Uterus (tissue), 4 donors: ENCODE results near the gene MRPL30. TPM values are rescaled to one million over a fixed set of nuclear protein-coding genes. Genes with fewer than 3 reads are reported as not detected.
"Not testable (repeated sequence)": the region's sequence is repeated elsewhere in the genome, so short reads cannot be mapped to it uniquely, and the experiment has no call there.

Experiments
- DNase-seq, 2 donors: peaks; one replicate each; pipeline ENCODE4 v3.0.0-alpha.2; 2019 to 2020
- H3K27ac ChIP-seq, 2 donors: fragments of 200-600 bp; sonication (generic); 1 replicate in 1 of 2; 2 replicates in 1 of 2; pipeline ENCODE4 v1.5.1; 2016 to 2018
- H3K27me3 ChIP-seq, 2 donors: fragments of 200-600 bp; sonication (generic); one replicate each; pipeline ENCODE4 v1.5.1; 2018 to 2019; ENCODE audit warnings: control low read depth in 1 of 2
- H3K36me3 ChIP-seq, 2 donors: fragments of 200-600 bp; sonication (generic); one replicate each; pipeline ENCODE4 v1.5.1; 2019; ENCODE audit warnings: control low read depth in 1 of 2
- H3K4me1 ChIP-seq, 2 donors: fragments of 200-600 bp; sonication (generic); one replicate each; pipeline ENCODE4 v1.5.1; 2018 to 2019; ENCODE audit warnings: control low read depth in 1 of 2
- H3K4me3 ChIP-seq, 2 donors: fragments of 200-600 bp; sonication (generic); 1 replicate in 1 of 2; 2 replicates in 1 of 2; pipeline ENCODE4 v1.5.1; 2018 to 2019; ENCODE audit warnings: mild to moderate bottlenecking in 1 of 2
- H3K9me3 ChIP-seq, 2 donors: fragments of 200-600 bp; sonication (generic); one replicate each; pipeline ENCODE4 v1.5.1; 2019; ENCODE audit warnings: control low read depth in 1 of 2
- POLR2A ChIP-seq, 2 donors: fragments of 450-650 bp; IDR thresholded peaks; one replicate each; pipeline ENCODE4 v1.6.1; 2016; ENCODE audit warnings: antibody characterized with exemption in 2 of 2, mild to moderate bottlenecking in 1 of 2, moderate library complexity in 1 of 2
- intact Hi-C: fragments of 100-400 bp; cut with DNase I; formaldehyde crosslinking; loops from one replicate; pipeline ENCODE4 v1.15.1; 2023; ENCODE audit warnings: low total_unique reads
- total RNA-seq, 4 donors: library from RNA; depleted of rRNA in 3 of 4; stranded (reverse); fragments of >200 nt in 3 of 4; gene quantifications; one replicate each; pipeline versions ENCODE4 v1.1.0 to v1.2.4, GENCODE V29; 2014 to 2023
- TF ChIP-seq, protein P1 (sequence below), 4 experiments: fragments of 200-600 bp in 2 of 4; fragments of 450-650 bp in 2 of 4; sonication (generic) in 2 of 4; IDR thresholded peaks; one replicate each; pipeline ENCODE4 v1.5.1; 2016 to 2019; ENCODE audit warnings: antibody characterized with exemption in 4 of 4, mild to moderate bottlenecking in 2 of 4, moderate library complexity in 1 of 4
- donor health status: DM: yes; HTN: yes; CAD: no.

Gene MRPL30
- total RNA-seq, 4 donors from 2014 or later: 27.2 to 47.7 (median 28.8) TPM

DNA sequence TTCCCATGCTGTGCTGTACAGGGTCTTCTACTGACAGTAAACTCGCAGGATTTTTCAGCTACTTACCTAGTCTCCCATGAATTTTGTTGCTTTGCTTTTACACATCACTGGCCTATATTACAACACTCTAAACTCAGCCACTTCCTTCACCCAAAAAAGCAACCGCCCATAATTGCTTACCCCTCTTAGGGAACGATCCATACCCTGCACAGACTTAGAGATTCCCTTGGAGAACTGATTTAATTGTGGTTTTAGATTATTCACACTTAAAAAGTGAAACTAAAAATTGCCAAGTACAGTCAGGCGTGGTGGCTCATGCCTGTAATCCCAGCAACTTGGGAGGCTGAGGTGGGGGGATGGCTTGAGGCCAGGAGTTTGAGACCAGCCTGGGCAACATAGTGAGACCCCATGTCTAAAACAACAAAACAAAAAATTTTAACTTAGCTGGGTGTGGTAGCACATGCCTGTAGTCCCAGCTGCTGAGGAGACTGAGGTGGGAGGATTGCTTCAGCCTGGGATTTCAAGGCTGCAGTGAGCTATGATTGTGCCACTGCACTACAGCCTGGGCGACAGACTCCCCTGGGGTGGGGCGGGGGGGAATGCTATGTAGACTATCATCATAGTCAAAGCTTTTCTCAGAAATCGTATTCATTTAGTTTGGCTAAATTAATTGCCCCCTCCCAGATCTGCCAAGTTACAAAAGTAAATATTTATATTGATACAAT lies 19.3 kb downstream of the MRPL30 start:
- intact Hi-C loops: no loop called here
- TF ChIP-seq, protein P1, sequence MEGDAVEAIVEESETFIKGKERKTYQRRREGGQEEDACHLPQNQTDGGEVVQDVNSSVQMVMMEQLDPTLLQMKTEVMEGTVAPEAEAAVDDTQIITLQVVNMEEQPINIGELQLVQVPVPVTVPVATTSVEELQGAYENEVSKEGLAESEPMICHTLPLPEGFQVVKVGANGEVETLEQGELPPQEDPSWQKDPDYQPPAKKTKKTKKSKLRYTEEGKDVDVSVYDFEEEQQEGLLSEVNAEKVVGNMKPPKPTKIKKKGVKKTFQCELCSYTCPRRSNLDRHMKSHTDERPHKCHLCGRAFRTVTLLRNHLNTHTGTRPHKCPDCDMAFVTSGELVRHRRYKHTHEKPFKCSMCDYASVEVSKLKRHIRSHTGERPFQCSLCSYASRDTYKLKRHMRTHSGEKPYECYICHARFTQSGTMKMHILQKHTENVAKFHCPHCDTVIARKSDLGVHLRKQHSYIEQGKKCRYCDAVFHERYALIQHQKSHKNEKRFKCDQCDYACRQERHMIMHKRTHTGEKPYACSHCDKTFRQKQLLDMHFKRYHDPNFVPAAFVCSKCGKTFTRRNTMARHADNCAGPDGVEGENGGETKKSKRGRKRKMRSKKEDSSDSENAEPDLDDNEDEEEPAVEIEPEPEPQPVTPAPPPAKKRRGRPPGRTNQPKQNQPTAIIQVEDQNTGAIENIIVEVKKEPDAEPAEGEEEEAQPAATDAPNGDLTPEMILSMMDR (IDR thresholded peaks at IDR 0.05): no peak
- no peak for TF ChIP-seq POLR2A (IDR thresholded peaks at IDR 0.05)
- no peak for DNase-seq
- H3K9me3 ChIP-seq: no peaks in the 10 kb centered on the region
- no peak overlapping the region for H3K27ac ChIP-seq
- no peak overlapping the region for H3K4me3 ChIP-seq
- H3K4me1 ChIP-seq: no peaks in the 10 kb centered on the region
- no peaks in the 10 kb centered on the region for H3K36me3 ChIP-seq
- no peaks in the 10 kb centered on the region for H3K27me3 ChIP-seq

DNA sequence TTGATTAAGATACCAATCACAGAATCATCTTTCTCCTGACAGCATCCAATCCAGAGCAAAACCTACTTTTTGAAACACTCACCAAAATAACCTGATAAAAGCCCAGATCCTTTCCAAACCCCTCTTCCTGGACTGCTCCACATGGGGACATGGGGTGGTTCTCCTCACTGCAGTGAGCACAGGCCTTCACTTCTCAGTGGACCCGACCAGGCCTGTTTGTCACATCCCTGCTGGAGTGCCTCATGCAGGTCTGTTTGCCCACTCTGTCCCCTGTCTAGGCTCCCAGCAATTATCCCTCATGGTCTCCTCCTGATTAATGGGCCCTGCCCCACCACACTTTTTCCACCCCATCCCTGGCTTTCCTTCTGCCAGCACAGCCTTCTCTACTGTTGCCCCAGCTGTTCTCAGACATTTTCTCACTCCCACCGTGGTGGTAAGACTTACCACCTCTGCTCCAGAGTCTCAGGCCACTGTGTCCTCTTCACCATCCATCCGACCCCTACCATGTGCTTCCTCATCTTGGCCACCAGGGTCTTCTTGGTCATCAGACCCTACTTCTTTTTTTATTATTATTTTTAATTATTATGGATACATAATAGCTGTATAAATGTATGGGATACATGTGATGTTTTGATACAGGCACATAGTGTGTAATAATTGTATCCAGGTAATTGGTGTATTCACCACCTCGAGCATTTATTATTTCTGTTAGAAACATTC lies 21.1 kb downstream of the MRPL30 start:
- DNase-seq: no peak
- no peaks in the 10 kb centered on the region for H3K9me3 ChIP-seq
- H3K27ac ChIP-seq: no peak overlapping the region
- no peaks in the 10 kb centered on the region for H3K27me3 ChIP-seq
- intact Hi-C loops: no loop called here
- no peaks in the 10 kb centered on the region for H3K36me3 ChIP-seq
- TF ChIP-seq, protein P1 (IDR thresholded peaks at IDR 0.05): no peak
- no peak for TF ChIP-seq POLR2A (IDR thresholded peaks at IDR 0.05)
- H3K4me3 ChIP-seq: no peak overlapping the region
- no peaks in the 10 kb centered on the region for H3K4me1 ChIP-seq

DNA sequence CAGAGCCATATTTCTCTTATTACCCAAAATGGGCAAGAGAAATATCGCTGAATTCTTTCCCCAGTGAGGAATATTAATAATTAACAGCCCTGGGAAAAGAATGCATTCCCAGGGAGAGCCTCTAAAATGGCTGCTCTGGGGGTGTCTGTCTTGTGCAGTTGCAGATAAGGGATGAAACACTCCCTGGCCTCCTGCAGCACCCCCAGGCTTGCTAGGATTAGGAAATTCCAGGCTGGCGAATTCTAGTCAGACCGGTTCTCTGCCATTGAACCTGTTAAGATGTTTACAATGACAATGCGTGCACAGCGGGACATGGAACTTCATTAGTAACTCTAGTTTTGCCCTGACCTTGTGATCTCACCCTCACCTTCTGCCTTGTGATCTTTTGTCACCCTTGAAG lies 24.5 kb downstream of the MRPL30 start:
- Histone ChIP-seq H3K4me1 (no peaks in the 10 kb centered on the region), H3K36me3 (no peaks in the 10 kb centered on the region), H3K9me3 (no peaks in the 10 kb centered on the region), H3K4me3 (no peak overlapping the region), H3K27me3 (no peaks in the 10 kb centered on the region), H3K27ac (no peak overlapping the region)
- intact Hi-C loops: no loop called here
- TF ChIP-seq POLR2A (IDR thresholded peaks at IDR 0.05): no peak
- DNase-seq: no peak

DNA sequence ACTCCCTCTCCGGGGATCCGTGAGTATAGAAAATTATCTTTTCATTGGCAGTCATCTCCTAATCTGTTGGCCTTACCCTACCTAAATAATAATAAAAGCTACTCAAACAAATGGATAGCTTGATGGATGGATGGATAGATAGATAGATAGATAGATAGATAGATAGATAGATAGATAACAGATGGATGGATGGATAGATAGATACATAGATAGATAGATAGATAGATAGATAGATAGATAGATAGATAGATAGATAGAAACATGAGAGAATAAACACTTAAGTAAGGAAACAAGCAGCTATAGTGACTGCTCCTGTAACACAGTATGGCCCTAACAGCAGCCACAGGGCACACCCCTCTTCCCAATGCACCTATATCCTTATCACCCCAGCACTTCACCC lies 35.1 kb downstream of the MRPL30 start:
- H3K27ac ChIP-seq: no peak overlapping the region
- no peaks in the 10 kb centered on the region for H3K27me3 ChIP-seq
- H3K4me1 ChIP-seq: no peaks in the 10 kb centered on the region
- H3K4me3 ChIP-seq: no peak overlapping the region
- no peaks in the 10 kb centered on the region for H3K9me3 ChIP-seq
- TF ChIP-seq POLR2A (IDR thresholded peaks at IDR 0.05): no peak
- TF ChIP-seq, protein P1 (IDR thresholded peaks at IDR 0.05): no peak
- no peak for DNase-seq
- H3K36me3 ChIP-seq: no peaks in the 10 kb centered on the region
- intact Hi-C loops: no loop called here

DNA sequence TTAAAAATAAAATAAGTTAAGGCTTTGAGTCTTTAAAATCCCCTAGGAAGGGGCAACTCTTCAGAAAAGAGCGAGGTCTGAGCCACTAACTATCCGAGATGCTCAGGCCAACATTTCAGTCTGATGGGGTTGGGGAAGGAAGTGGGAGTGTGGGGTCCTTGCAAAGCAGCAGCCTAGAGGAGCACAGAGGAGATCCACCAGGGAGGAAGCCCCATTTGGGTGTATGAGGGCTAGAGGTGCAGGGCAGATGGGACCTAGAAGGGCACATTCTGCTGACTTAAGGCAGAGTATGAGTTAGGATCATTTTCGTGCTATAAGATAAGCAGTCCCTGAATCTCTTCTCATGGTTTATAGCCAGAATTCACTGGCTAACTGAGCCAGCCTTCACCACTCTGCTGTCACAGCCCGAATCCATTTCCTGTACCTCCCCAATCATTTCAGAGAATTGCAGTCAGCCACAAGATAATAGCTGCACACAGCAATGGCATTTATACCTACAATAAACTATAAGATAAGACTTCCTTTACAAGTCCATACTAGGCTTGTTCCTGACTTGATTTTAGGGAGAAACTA lies 37.0 kb downstream of the MRPL30 start:
- intact Hi-C loops: no loop called here
- H3K27me3 ChIP-seq: no peaks in the 10 kb centered on the region
- TF ChIP-seq, protein P1 (IDR thresholded peaks at IDR 0.05): no peak
- no peak for TF ChIP-seq POLR2A (IDR thresholded peaks at IDR 0.05)

DNA sequence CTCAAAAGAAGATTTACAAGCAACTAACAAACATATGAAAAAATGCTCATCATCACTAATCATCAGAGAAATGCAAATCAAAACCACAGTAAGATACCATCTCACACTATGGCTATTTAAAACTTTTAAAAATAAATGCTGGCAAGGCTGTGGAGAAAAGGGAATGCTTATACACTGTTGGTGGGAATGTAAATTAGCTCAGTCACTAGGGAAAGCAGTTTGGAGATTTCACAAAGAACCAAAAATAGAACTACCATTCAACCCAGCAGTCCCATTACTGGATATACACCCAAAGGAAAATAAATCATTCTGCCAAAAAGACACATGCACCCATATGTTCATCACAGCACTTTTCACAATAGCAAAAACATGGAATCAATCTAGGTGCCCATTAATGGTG lies 52.2 kb downstream of the MRPL30 start:
- H3K4me1 ChIP-seq, intact Hi-C loops, H3K36me3 ChIP-seq, DNase-seq, H3K9me3 ChIP-seq, H3K27me3 ChIP-seq, H3K4me3 ChIP-seq, H3K27ac ChIP-seq: not testable (repeated sequence)

More for the DNA sequence above, 37.0 kb downstream of the MRPL30 start:
- no peak overlapping the region for H3K27ac ChIP-seq
- no peaks in the 10 kb centered on the region for H3K36me3 ChIP-seq
- DNase-seq: no peak
- H3K4me1 ChIP-seq: no peaks in the 10 kb centered on the region
- no peaks in the 10 kb centered on the region for H3K9me3 ChIP-seq
- no peak overlapping the region for H3K4me3 ChIP-seq
